HEK293 (cell line): ENCODE data around the gene RING1.

Experiments used
- EGR2 ChIP-seq: fragments of 450-650 bp; formaldehyde crosslinking; IDR thresholded peaks from 2 replicates; pipeline ENCODE4 v1.5.1; 2016; ENCODE audit warnings: low read depth, missing biosample characterization, missing genetic modification characterization
- HOXC10 ChIP-seq: sonication (generic); formaldehyde crosslinking; IDR thresholded peaks from 2 replicates; pipeline ENCODE4 v1.8.1; 2023; ENCODE audit warnings: mild to moderate bottlenecking, missing genetic modification reagents
- KLF16 ChIP-seq: fragments of 450-650 bp; formaldehyde crosslinking; IDR thresholded peaks from 2 replicates; pipeline ENCODE4 v1.5.1; 2017; ENCODE audit warnings: missing biosample characterization, missing genetic modification characterization
- KLF17 ChIP-seq: fragments of 450-650 bp; formaldehyde crosslinking; IDR thresholded peaks from 2 replicates; pipeline ENCODE4 v1.5.1; 2016; ENCODE audit warnings: missing biosample characterization, missing genetic modification characterization
- MYNN ChIP-seq: fragments of 450-650 bp; formaldehyde crosslinking; IDR thresholded peaks from 2 replicates; pipeline ENCODE4 v1.5.1; 2016; ENCODE audit warnings: missing biosample characterization, missing genetic modification characterization, borderline replicate concordance
- PRDM1 ChIP-seq: fragments of 450-650 bp; formaldehyde crosslinking; IDR thresholded peaks from 2 replicates; pipeline ENCODE4; 2016; ENCODE audit warnings: missing biosample characterization, missing genetic modification characterization
- RBAK ChIP-seq: fragments of 450-650 bp; formaldehyde crosslinking; IDR thresholded peaks from 2 replicates; pipeline ENCODE4 v1.5.1; 2016; ENCODE audit warnings: missing biosample characterization, missing genetic modification characterization
- SP2 ChIP-seq: fragments of 450-650 bp; formaldehyde crosslinking; IDR thresholded peaks from 2 replicates; pipeline ENCODE4 v1.5.1; 2016; ENCODE audit warnings: missing biosample characterization, missing genetic modification characterization
- TCF7L2 ChIP-seq: IDR thresholded peaks from 2 replicates; pipeline ENCODE4 v1.6.1; 2011; ENCODE audit warnings: low read depth, mild to moderate bottlenecking, inconsistent platforms, low read length, moderate library complexity, borderline replicate concordance
- WT1 ChIP-seq: fragments of 450-650 bp; formaldehyde crosslinking; IDR thresholded peaks from 2 replicates; pipeline ENCODE4 v1.5.1; 2016; ENCODE audit warnings: missing biosample characterization, missing genetic modification characterization
- YY1 ChIP-seq: fragments of 450-650 bp; formaldehyde crosslinking; IDR thresholded peaks from 2 replicates; pipeline ENCODE4 v1.5.1; 2018; ENCODE audit warnings: missing biosample characterization, missing genetic modification characterization
- ZFP37 ChIP-seq: fragments of 450-650 bp; formaldehyde crosslinking; IDR thresholded peaks from 2 replicates; pipeline ENCODE4 v1.5.1; 2016; ENCODE audit warnings: missing biosample characterization, missing genetic modification characterization
- ZFP41 ChIP-seq: fragments of 450-650 bp; formaldehyde crosslinking; IDR thresholded peaks from 2 replicates; pipeline ENCODE4 v1.5.1; 2016; ENCODE audit warnings: missing biosample characterization, missing genetic modification characterization, borderline replicate concordance
- ZNF114 ChIP-seq: fragments of 450-650 bp; formaldehyde crosslinking; IDR thresholded peaks from 2 replicates; pipeline ENCODE4 v1.5.0; 2017; ENCODE audit warnings: missing biosample characterization, missing genetic modification characterization
- ZNF146 ChIP-seq: fragments of 450-650 bp; formaldehyde crosslinking; IDR thresholded peaks from 2 replicates; pipeline ENCODE4 v1.5.1; 2016; ENCODE audit warnings: missing biosample characterization, missing genetic modification characterization
- ZNF157 ChIP-seq: fragments of 450-650 bp; formaldehyde crosslinking; IDR thresholded peaks from 2 replicates; pipeline ENCODE4 v1.5.1; 2016; ENCODE audit warnings: missing biosample characterization, missing genetic modification characterization
- ZNF18 ChIP-seq: fragments of 450-650 bp; formaldehyde crosslinking; IDR thresholded peaks from 2 replicates; pipeline ENCODE4 v1.5.1; 2016; ENCODE audit warnings: missing biosample characterization, missing genetic modification characterization
- ZNF184 ChIP-seq: fragments of 450-650 bp; IDR thresholded peaks from 2 replicates; pipeline ENCODE4 v1.5.1; 2018; ENCODE audit warnings: missing biosample characterization, mild to moderate bottlenecking, missing genetic modification characterization
- ZNF23 ChIP-seq: fragments of 450-650 bp; formaldehyde crosslinking; IDR thresholded peaks from 2 replicates; pipeline ENCODE4 v1.5.1; 2016; ENCODE audit warnings: missing biosample characterization, missing genetic modification characterization, borderline replicate concordance
- ZNF354C ChIP-seq: fragments of 450-650 bp; formaldehyde crosslinking; IDR thresholded peaks from 2 replicates; pipeline ENCODE4 v1.5.1; 2016; ENCODE audit warnings: missing biosample characterization, missing genetic modification characterization, low read depth, borderline replicate concordance
- ZNF366 ChIP-seq: fragments of 450-650 bp; formaldehyde crosslinking; conservative IDR thresholded peaks from 2 replicates; pipeline ENCODE4 v1.5.1; 2016; ENCODE audit warnings: missing biosample characterization, missing genetic modification characterization
- ZNF37A ChIP-seq: fragments of 450-650 bp; IDR thresholded peaks from 2 replicates; pipeline ENCODE4 v1.5.1; 2018; ENCODE audit warnings: missing biosample characterization, missing genetic modification characterization
- ZNF548 ChIP-seq: fragments of 450-650 bp; formaldehyde crosslinking; IDR thresholded peaks from 2 replicates; pipeline ENCODE4 v1.5.1; 2016; ENCODE audit warnings: missing biosample characterization, missing genetic modification characterization
- ZNF600 ChIP-seq: fragments of 450-650 bp; formaldehyde crosslinking; IDR thresholded peaks from 2 replicates; pipeline ENCODE4 v1.5.1; 2016; ENCODE audit warnings: missing biosample characterization, missing genetic modification characterization
- ZNF610 ChIP-seq: fragments of 450-650 bp; formaldehyde crosslinking; IDR thresholded peaks from 2 replicates; pipeline ENCODE4 v1.5.1; 2016; ENCODE audit warnings: missing biosample characterization, missing genetic modification characterization, borderline replicate concordance
- ZNF624 ChIP-seq: fragments of 450-650 bp; formaldehyde crosslinking; IDR thresholded peaks from 2 replicates; pipeline ENCODE4 v1.5.1; 2017; ENCODE audit warnings: missing biosample characterization, missing genetic modification characterization
- ZNF670 ChIP-seq: fragments of 450-650 bp; formaldehyde crosslinking; IDR thresholded peaks from 2 replicates; pipeline ENCODE4 v1.5.1; 2016; ENCODE audit warnings: missing biosample characterization, missing genetic modification characterization, low read depth
- ZNF837 ChIP-seq: fragments of 450-650 bp; formaldehyde crosslinking; IDR thresholded peaks from 2 replicates; pipeline ENCODE4 v1.5.1; 2016; ENCODE audit warnings: missing biosample characterization, missing genetic modification characterization
- ZSCAN23 ChIP-seq: fragments of 450-650 bp; formaldehyde crosslinking; IDR thresholded peaks from 2 replicates; pipeline ENCODE4 v1.5.1; 2016; ENCODE audit warnings: missing biosample characterization, missing genetic modification characterization
- TF ChIP-seq, protein P1 (sequence below): fragments of 450-650 bp; formaldehyde crosslinking; IDR thresholded peaks from 2 replicates; pipeline ENCODE4 v1.5.1; 2016; ENCODE audit warnings: missing biosample characterization, missing genetic modification characterization
- TF ChIP-seq, protein P2 (sequence below): fragments of 450-650 bp; IDR thresholded peaks from 2 replicates; pipeline ENCODE4 v1.5.1; 2018; ENCODE audit warnings: missing biosample characterization, missing genetic modification characterization
- TF ChIP-seq, protein P3 (sequence below): fragments of 450-650 bp; formaldehyde crosslinking; IDR thresholded peaks from 2 replicates; pipeline ENCODE4 v1.5.1; 2016; ENCODE audit warnings: missing biosample characterization, missing genetic modification characterization
- TF ChIP-seq, protein P4 (sequence below): fragments of 450-650 bp; formaldehyde crosslinking; IDR thresholded peaks from 2 replicates; pipeline ENCODE4; 2016; ENCODE audit warnings: missing biosample characterization, missing genetic modification characterization

The RING1 gene

GRCh38 chr6:33161354-33162331 is 46.7 kb upstream of the RING1 start (continued):
- TF ChIP-seq, protein P1, sequence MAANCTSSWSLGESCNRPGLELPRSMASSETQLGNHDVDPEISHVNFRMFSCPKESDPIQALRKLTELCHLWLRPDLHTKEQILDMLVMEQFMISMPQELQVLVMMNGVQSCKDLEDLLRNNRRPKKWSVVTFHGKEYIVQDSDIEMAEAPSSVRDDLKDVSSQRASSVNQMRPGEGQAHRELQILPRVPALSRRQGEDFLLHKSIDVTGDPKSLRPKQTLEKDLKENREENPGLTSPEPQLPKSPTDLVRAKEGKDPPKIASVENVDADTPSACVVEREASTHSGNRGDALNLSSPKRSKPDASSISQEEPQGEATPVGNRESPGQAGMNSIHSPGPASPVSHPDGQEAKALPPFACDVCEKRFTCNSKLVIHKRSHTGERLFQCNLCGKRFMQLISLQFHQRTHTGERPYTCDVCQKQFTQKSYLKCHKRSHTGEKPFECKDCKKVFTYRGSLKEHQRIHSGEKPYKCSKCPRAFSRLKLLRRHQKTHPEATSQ, result no peak
- TF ChIP-seq MYNN (tag by site-specific recombination), result no peak
- no peak for TF ChIP-seq RBAK (tag by site-specific recombination)
- peak; percentile 82 for TF ChIP-seq EGR2 (tag by site-specific recombination)
- no peak for TF ChIP-seq ZNF146
- no peak for TF ChIP-seq YY1
- TF ChIP-seq ZSCAN23, result no peak
- TF ChIP-seq KLF17 (tag by site-specific recombination), result no peak
- TF ChIP-seq ZNF114 (tag by site-specific recombination), result no peak
- no peak for TF ChIP-seq PRDM1 (tag by site-specific recombination)
- peak; percentile 28 for TF ChIP-seq WT1 (tag by site-specific recombination)
- no peak for TF ChIP-seq ZNF23 (tag by site-specific recombination)
- no peak for TF ChIP-seq HOXC10 (CRISPR knock-in tag)
- TF ChIP-seq SP2, result peak; percentile 61
- TF ChIP-seq, protein P2, sequence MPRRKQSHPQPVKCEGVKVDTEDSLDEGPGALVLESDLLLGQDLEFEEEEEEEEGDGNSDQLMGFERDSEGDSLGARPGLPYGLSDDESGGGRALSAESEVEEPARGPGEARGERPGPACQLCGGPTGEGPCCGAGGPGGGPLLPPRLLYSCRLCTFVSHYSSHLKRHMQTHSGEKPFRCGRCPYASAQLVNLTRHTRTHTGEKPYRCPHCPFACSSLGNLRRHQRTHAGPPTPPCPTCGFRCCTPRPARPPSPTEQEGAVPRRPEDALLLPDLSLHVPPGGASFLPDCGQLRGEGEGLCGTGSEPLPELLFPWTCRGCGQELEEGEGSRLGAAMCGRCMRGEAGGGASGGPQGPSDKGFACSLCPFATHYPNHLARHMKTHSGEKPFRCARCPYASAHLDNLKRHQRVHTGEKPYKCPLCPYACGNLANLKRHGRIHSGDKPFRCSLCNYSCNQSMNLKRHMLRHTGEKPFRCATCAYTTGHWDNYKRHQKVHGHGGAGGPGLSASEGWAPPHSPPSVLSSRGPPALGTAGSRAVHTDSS (tag by site-specific recombination), result no peak
- no peak for TF ChIP-seq ZNF354C (tag by site-specific recombination)
- TF ChIP-seq ZNF600, result peak; percentile 60; the same call in 1 of the 2 replicates
- no peak for TF ChIP-seq ZNF18
- TF ChIP-seq, protein P3, sequence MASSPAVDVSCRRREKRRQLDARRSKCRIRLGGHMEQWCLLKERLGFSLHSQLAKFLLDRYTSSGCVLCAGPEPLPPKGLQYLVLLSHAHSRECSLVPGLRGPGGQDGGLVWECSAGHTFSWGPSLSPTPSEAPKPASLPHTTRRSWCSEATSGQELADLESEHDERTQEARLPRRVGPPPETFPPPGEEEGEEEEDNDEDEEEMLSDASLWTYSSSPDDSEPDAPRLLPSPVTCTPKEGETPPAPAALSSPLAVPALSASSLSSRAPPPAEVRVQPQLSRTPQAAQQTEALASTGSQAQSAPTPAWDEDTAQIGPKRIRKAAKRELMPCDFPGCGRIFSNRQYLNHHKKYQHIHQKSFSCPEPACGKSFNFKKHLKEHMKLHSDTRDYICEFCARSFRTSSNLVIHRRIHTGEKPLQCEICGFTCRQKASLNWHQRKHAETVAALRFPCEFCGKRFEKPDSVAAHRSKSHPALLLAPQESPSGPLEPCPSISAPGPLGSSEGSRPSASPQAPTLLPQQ, result peak; percentile 62; the same call in 1 of the 2 replicates
- TF ChIP-seq ZNF184 (tag by site-specific recombination), result no peak
- no peak for TF ChIP-seq ZFP37 (tag by site-specific recombination)
- TF ChIP-seq ZNF157 (tag by site-specific recombination), result no peak
- TF ChIP-seq ZNF837 (tag by site-specific recombination), result no peak
- TF ChIP-seq ZNF670 (tag by site-specific recombination), result no peak
- TF ChIP-seq TCF7L2, result no peak
- no peak for TF ChIP-seq KLF16
- TF ChIP-seq ZNF548 (tag by site-specific recombination), result no peak
- TF ChIP-seq ZNF37A (tag by site-specific recombination), result no peak
- TF ChIP-seq ZNF610 (tag by site-specific recombination), result 0 out of 2 replicates have a peak, but pooled peaks have one; percentile 17
- TF ChIP-seq, protein P4, sequence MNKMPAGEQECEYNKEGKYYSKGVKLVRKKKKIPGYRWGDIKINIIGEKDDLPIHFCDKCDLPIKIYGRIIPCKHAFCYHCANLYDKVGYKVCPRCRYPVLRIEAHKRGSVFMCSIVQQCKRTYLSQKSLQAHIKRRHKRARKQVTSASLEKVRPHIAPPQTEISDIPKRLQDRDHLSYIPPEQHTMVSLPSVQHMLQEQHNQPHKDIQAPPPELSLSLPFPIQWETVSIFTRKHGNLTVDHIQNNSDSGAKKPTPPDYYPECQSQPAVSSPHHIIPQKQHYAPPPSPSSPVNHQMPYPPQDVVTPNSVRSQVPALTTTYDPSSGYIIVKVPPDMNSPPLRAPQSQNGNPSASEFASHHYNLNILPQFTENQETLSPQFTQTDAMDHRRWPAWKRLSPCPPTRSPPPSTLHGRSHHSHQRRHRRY (tag by site-specific recombination), result no peak
- TF ChIP-seq ZNF624 (tag by site-specific recombination), result no peak
- TF ChIP-seq ZFP41 (tag by site-specific recombination), result no peak
- no peak for TF ChIP-seq ZNF366 (tag by site-specific recombination)
